Erythroblast (primary cell): ENCODE measurements around the gene FOCAD.

ENCODE experiments used
- GATA1 ChIP-seq: IDR thresholded peaks from 2 replicates; pipeline ENCODE4 v1.6.1; 2011; ENCODE audit warnings: low read depth, mild to moderate bottlenecking, control low read depth, low read length, moderate library complexity
- POLR2A ChIP-seq: IDR thresholded peaks from 2 replicates; pipeline ENCODE4 v1.6.1; 2011; ENCODE audit warnings: mild to moderate bottlenecking, low read length

- TF ChIP-seq POLR2A (no peak), GATA1 (no peak)
These were observed 347.7 kb downstream of the FOCAD start for GRCh38 chr9:21031808-21032183.
